ENCODE measurements around the gene SHB. TPM values are rescaled to one million over a fixed set of nuclear protein-coding genes. Genes with fewer than 3 reads are reported as not detected.

The SHB gene
- total and polyA plus RNA-seq, 2 of the 8 experiments (the other 6 are each of a cell fraction or from before 2014, with no cell fraction given), result 4.1 to 12.6 TPM

DNA sequence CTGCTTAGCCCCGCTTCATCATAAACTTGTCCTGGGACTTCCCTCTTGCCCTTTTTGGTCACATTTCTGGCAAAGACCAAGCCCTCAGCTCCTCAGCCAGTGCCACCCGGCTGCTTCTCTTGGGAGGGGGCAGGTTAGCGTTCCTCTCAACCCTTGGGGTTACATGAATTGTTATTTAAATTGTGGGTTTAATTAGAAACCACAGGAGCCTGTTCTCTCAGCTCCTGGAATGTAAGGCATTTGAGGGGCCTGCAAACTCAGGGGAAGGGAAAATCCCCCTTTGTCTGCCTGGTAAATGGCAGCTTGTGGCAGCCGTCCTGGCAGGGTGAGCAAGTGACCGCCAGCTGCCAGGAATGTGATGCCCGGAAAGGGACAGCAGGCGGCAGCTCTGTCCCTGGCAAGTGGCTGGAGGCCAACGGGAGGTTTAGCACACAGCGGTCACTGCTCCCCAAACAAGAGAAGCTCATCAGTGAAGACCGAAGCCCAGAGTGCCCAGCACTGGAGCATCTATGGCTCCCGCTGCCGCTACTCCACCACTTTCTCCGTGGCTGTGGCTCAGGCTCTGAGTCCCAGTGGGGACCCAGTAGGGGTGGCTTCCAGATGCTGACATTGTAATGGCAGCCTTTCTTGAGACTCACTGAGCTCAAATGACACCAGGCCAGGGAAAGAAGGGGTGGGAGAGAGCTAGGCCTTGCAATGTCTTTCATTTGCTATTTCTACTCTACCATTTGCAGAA is 51.7 kb downstream of the SHB start (continued):
- TF ChIP-seq EZH2 (IDR thresholded peaks at IDR 0.05; ENCODE audit: low read depth, low read length, severe bottlenecking) (no peak), CHD1 (IDR thresholded peaks at IDR 0.05; ENCODE audit: low read depth, low read length) (no peak), SAP30 (IDR thresholded peaks at IDR 0.05; ENCODE audit: insufficient read depth, insufficient replicate concordance, low read length) (no peak), PHF8 (conservative IDR thresholded peaks at IDR 0.05; ENCODE audit: low read depth, low read length) (no peak), SP2 (IDR thresholded peaks at IDR 0.05; ENCODE audit: low read length) (no peak), ATF3 (IDR thresholded peaks at IDR 0.05; ENCODE audit: insufficient read depth, low read depth, low read length) (no peak), SP4 (IDR thresholded peaks at IDR 0.05; ENCODE audit: low read length) (peak; percentile 62; the same call in 1 of the 2 replicates), CBX5 (IDR thresholded peaks at IDR 0.05; ENCODE audit: low read depth, low read length) (no peak), GABPA (IDR thresholded peaks at IDR 0.05; ENCODE audit: borderline replicate concordance, insufficient read depth, low read length) (no peak), SIRT6 (IDR thresholded peaks at IDR 0.05; ENCODE audit: low read length) (no peak), TEAD4 (IDR thresholded peaks at IDR 0.05; ENCODE audit: low read depth, low read length) (peak; percentile 100), BRCA1 (IDR thresholded peaks at IDR 0.05; ENCODE audit: low read depth, low read length) (no peak), GTF2F1 (IDR thresholded peaks at IDR 0.05; ENCODE audit: borderline replicate concordance, low read depth, low read length) (no peak), POU5F1 (IDR thresholded peaks at IDR 0.05; ENCODE audit: low read depth, low read length) (peak; percentile 67; the same call in 1 of the 2 replicates), YY1 (IDR thresholded peaks at IDR 0.05; ENCODE audit: low read depth, low read length) (peak; percentile 88; the same call in 1 of the 2 replicates), KDM1A (IDR thresholded peaks at IDR 0.05; ENCODE audit: borderline replicate concordance, low read length) (no peak), RBBP5 (IDR thresholded peaks at IDR 0.05; ENCODE audit: borderline replicate concordance, low read depth, low read length) (peak; percentile 88; the same call in 1 of the 2 replicates), NRF1 (IDR thresholded peaks at IDR 0.05; ENCODE audit: low read depth, low read length) (0 out of 2 replicates have a peak, but pooled peaks have one; percentile 9), FOSL1 (IDR thresholded peaks at IDR 0.05; ENCODE audit: insufficient read depth, low read depth, low read length) (no peak), RXRA (IDR thresholded peaks at IDR 0.05; ENCODE audit: insufficient read depth, low read depth, low read length) (no peak)
- TF ChIP-seq, protein P1, sequence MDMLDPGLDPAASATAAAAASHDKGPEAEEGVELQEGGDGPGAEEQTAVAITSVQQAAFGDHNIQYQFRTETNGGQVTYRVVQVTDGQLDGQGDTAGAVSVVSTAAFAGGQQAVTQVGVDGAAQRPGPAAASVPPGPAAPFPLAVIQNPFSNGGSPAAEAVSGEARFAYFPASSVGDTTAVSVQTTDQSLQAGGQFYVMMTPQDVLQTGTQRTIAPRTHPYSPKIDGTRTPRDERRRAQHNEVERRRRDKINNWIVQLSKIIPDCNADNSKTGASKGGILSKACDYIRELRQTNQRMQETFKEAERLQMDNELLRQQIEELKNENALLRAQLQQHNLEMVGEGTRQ (IDR thresholded peaks at IDR 0.05; ENCODE audit: low read length), result no peak
